AG09319 (cell line): ENCODE data around the gene LBX2.

Experiments used
- DNase-seq: peaks from one replicate; pipeline ENCODE4 v3.0.0-alpha.2; 2010; ENCODE audit warnings: low read depth; ENCODE audit errors: extremely low read depth
- TF ChIP-seq, protein P1 (sequence below): IDR thresholded peaks from 2 replicates; pipeline ENCODE4 v1.5.1; 2011; ENCODE audit warnings: low read depth, mild to moderate bottlenecking, inconsistent platforms, low read length, moderate library complexity

LBX2 gene

DNA sequence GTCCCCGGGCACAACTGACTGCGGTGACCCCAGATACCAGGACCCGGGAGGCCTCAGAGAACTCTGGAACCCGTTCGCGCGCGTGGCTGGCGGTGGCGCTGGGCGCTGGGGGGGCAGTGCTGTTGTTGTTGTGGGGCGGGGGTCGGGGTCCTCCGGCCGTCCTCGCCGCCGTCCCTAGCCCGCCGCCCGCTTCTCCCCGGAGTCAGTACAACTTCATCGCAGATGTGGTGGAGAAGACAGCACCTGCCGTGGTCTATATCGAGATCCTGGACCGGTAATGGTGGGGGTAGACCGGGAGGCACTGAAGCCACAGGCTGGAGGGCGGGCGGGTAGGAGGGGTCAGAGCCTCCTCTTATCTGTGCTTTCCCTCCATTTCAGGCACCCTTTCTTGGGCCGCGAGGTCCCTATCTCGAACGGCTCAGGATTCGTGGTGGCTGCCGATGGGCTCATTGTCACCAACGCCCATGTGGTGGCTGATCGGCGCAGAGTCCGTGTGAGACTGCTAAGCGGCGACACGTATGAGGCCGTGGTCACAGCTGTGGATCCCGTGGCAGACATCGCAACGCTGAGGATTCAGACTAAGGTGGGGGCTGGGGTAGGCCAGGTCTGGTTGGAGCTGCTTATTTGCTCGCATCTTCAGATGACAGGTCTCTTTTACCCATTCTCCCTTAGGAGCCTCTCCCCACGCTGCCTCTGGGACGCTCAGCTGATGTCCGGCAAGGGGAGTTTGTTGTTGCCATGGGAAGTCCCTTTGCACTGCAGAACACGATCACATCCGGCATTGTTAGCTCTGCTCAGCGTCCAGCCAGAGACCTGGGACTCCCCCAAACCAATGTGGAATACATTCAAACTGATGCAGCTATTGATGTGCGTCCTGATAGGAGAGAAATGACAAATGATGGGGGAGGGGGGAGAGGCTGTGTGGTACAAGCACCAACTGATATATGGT is 31.1 kb upstream of the LBX2 start:
- TF ChIP-seq, protein P1, sequence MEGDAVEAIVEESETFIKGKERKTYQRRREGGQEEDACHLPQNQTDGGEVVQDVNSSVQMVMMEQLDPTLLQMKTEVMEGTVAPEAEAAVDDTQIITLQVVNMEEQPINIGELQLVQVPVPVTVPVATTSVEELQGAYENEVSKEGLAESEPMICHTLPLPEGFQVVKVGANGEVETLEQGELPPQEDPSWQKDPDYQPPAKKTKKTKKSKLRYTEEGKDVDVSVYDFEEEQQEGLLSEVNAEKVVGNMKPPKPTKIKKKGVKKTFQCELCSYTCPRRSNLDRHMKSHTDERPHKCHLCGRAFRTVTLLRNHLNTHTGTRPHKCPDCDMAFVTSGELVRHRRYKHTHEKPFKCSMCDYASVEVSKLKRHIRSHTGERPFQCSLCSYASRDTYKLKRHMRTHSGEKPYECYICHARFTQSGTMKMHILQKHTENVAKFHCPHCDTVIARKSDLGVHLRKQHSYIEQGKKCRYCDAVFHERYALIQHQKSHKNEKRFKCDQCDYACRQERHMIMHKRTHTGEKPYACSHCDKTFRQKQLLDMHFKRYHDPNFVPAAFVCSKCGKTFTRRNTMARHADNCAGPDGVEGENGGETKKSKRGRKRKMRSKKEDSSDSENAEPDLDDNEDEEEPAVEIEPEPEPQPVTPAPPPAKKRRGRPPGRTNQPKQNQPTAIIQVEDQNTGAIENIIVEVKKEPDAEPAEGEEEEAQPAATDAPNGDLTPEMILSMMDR, result no peak
- DNase-seq, result no peak

GRCh38 chr2:74529357-74530238 is 30.2 kb upstream of the LBX2 start, which contains the start of the genes AUP1 and HTRA2:
TSS of gene AUP1 (minus strand) at chr2:74529706. CDS start at chr2:74529629, 77 bp downstream.
TSS of gene HTRA2 (plus strand) at chr2:74529933. CDS start at chr2:74530007, 74 bp downstream.
- peak; percentile 98 for DNase-seq
- TF ChIP-seq, protein P1, result no peak

DNA sequence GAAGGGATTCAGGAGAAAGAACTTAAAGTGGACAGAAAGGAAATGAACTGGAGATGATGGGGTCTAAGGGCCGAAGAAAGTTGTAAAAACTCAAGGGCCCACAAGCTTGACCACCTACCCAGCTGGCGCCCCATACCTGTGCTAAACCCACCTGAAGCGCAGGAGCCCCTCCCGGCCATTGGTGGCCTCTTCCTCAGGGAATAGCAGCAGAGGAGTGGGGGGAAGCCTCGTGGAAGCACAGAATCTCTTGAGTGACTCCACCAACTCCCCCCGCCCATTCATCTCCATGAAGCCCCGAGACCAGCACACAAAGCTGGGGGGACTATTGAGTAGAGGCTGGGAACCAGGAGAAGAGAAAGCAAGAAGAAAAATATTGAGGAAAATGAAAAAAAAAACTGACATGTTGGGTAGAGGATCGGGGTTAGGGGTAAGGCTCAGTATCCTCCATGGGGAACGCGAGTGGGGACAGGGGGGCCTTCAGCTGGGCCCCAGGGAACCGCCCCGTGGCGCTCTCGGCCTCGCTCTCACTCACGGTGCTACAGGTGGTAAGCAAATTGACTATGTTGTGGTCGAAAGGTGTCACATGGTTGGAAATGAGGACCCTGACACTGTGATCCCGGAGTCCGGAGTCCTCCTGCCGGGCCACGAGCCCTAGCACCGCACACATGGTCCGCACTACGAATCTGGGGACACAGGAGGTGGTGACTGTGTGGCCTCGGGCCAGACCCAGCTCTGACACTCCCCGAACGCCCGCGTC is 29.4 kb upstream of the LBX2 start:
- no peak for DNase-seq
- TF ChIP-seq, protein P1, result no peak

DNA sequence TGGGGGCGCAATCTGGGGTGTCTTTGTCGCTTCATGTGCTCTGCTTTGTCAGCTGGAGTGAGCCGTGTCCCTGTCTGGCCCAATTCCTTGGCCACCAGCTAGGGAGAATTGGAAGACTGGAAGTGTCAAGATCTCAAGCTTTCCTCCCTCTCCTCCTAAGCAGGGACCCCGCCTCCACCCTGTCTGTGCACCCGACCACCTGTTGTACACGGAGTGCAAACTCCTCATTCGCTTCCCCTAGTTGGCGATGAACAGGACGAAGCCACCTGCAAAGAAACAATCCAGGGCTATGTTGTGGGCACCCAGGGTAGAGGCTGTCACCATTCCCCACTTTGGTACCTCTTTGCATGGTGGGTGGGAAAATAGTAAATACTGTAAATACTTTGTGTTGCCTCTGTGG is 28.3 kb upstream of the LBX2 start:
- TF ChIP-seq, protein P1, result no peak
- DNase-seq, result no peak

- DNase-seq, result no peak
- TF ChIP-seq, protein P1, result no peak
Measured at GRCh38 chr2:74526649-74527230, 27.3 kb upstream of the LBX2 start.

DNA sequence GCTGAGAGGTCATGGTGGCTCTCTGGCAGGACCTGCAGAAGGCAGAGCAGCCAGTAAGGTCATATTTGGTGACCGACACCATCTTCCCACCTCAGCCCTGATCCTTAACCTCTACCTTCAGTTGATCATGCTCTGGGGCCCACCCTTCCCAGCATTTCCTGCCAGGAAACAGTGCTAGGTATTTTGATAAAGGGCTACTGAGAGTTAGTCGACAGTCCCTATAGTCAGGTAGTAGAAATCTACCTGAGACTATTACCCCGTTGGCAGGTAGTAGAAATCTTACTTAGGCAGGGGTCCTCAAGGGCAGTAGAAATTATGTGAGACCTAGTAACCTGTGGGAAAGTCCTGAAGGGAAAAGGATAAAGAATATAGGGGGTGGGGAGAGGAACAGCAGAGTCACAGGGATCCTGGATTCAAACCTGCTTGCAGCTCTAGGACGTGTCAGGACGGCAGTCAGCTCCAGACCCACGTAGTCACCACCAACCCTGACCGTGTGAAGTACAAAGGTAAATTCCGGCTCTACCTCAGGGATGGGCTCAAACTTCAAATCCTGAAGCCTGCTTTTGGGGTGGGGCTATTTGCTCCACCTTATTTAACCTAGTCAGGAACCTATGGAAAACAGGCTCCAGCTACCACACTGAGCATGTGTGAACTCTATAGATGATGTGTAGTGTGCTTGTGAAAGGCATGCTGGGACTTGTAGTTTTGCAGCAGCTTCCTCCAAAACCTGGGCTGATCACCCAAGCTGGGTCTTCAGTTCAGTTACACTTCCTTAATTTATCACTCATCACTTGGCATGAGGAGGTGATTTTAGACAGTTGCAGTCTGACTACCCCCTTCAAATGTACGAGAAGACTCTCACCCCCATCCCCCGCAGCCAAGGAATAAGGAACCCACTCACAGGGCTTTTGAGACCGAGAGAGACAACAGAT is 26.6 kb upstream of the LBX2 start, which contains the start of gene DQX1:
Gene DQX1, minus strand, starts transcription at position 515 of the 932 bp plus-strand sequence. Its CDS starts 502 bp downstream, at position 13.
- no peak for DNase-seq
- TF ChIP-seq, protein P1, result no peak
